GM23338 (cell line): ENCODE results near the gene PRSS57. TPM values are rescaled to one million over a fixed set of nuclear protein-coding genes. Genes with fewer than 3 reads are reported as not detected.

Source experiments
- ATAC-seq: fragments of 200-7000 bp; cut with Tn5 transposase; 3 replicates; pipeline ENCODE4 v1.9.1; 2020
- DNase-seq: peaks from one replicate; pipeline ENCODE4 v3.0.0-alpha.2; 2015; ENCODE audit warnings: low spot score
- H2AFZ ChIP-seq: fragments of 200-600 bp; sonication (generic); 2 replicates; pipeline ENCODE4 v1.8.0; 2016; ENCODE audit warnings: antibody characterized with exemption, mild to moderate bottlenecking, moderate library complexity
- H3F3A ChIP-seq: fragments of 200-600 bp; sonication (generic); replicated peaks from 2 replicates; pipeline ENCODE4 v1.8.0; 2017; ENCODE audit warnings: antibody characterized with exemption, mixed run types, low read depth
- H3K27ac ChIP-seq: fragments of 200-600 bp; sonication (generic); 2 replicates; pipeline ENCODE4 v1.6.1; 2016; ENCODE audit warnings: low read depth
- H3K27me3 ChIP-seq: fragments of 200-600 bp; sonication (generic); 2 replicates; pipeline ENCODE4 v1.8.0; 2016; ENCODE audit warnings: mild to moderate bottlenecking, mixed run types, moderate library complexity; ENCODE audit not compliant: insufficient read depth
- H3K36me3 ChIP-seq: fragments of 200-600 bp; sonication (generic); 2 replicates; pipeline ENCODE4 v1.8.0; 2016; ENCODE audit warnings: mild to moderate bottlenecking; ENCODE audit not compliant: insufficient read depth
- H3K4me1 ChIP-seq: fragments of 200-600 bp; sonication (generic); 2 replicates; pipeline ENCODE4 v1.8.0; 2016; ENCODE audit warnings: mild to moderate bottlenecking, moderate library complexity; ENCODE audit not compliant: insufficient read depth
- H3K4me2 ChIP-seq: fragments of 200-600 bp; sonication (generic); 2 replicates; pipeline ENCODE4 v1.7.1; 2017; ENCODE audit warnings: mixed run types
- H3K4me3 ChIP-seq: fragments of 200-600 bp; sonication (generic); 2 replicates; pipeline ENCODE4 v1.6.1; 2016; ENCODE audit warnings: mixed run types
- H3K79me2 ChIP-seq: fragments of 200-600 bp; sonication (generic); replicated peaks from 2 replicates; pipeline ENCODE4 v1.8.0; 2017; ENCODE audit warnings: mild to moderate bottlenecking; ENCODE audit not compliant: insufficient read depth
- H3K9me2 ChIP-seq: fragments of 200-600 bp; sonication (generic); 2 replicates; pipeline ENCODE4 v1.8.0; 2017; ENCODE audit not compliant: insufficient read depth
- H4K20me1 ChIP-seq: fragments of 200-600 bp; sonication (generic); replicated peaks from 2 replicates; pipeline ENCODE4 v1.8.0; 2017; ENCODE audit warnings: mild to moderate bottlenecking; ENCODE audit not compliant: insufficient read depth
- H3K27ac Mint-ChIP-seq: 2 replicates; pipeline ENCODE4 v1.8.0; 2020; ENCODE audit warnings: inconsistent platforms, mild to moderate bottlenecking, moderate library complexity, mixed read lengths
- H3K27me3 Mint-ChIP-seq: 3 replicates; pipeline ENCODE4 v1.8.0; 2022; ENCODE audit warnings: low read depth, mild to moderate bottlenecking, moderate library complexity, mixed read lengths, inconsistent platforms; ENCODE audit not compliant: insufficient read depth, poor library complexity
- H3K36me3 Mint-ChIP-seq: 3 replicates; pipeline ENCODE4 v1.8.0; 2021; ENCODE audit warnings: low read depth, mild to moderate bottlenecking, inconsistent platforms, moderate library complexity, mixed read lengths
- H3K4me1 Mint-ChIP-seq: 3 replicates; pipeline ENCODE4 v1.8.0; 2020; ENCODE audit warnings: mild to moderate bottlenecking, inconsistent platforms, mixed read lengths
- H3K4me3 Mint-ChIP-seq: 3 replicates; pipeline ENCODE4 v1.8.0; 2021; ENCODE audit warnings: moderate library complexity, mild to moderate bottlenecking, inconsistent platforms, mixed read lengths
- H3K9me3 Mint-ChIP-seq: 3 replicates; pipeline ENCODE4 v1.8.0; 2020; ENCODE audit warnings: moderate library complexity, mild to moderate bottlenecking, inconsistent platforms, mixed read lengths
- CREB1 ChIP-seq: fragments of 250-450 bp; sonication (Bioruptor Pico); IDR thresholded peaks from 2 replicates; pipeline ENCODE4 v1.5.0; 2020; ENCODE audit warnings: low read depth, mild to moderate bottlenecking, moderate library complexity
- EZH2 ChIP-seq: fragments of 200-600 bp; sonication (generic); IDR thresholded peaks from one replicate; pipeline ENCODE4 v1.8.0; 2017; ENCODE audit warnings: antibody characterized with exemption, mild to moderate bottlenecking, low read depth; ENCODE audit not compliant: unreplicated experiment
- NANOG ChIP-seq: IDR thresholded peaks from 2 replicates; pipeline ENCODE4 v1.6.1; 2016; ENCODE audit warnings: antibody characterized with exemption, borderline replicate concordance
- ZNF331 ChIP-seq: fragments of 250-450 bp; sonication (Bioruptor Pico); IDR thresholded peaks from 2 replicates; pipeline ENCODE4 v1.5.0; 2020; ENCODE audit warnings: low read depth, mild to moderate bottlenecking, moderate library complexity
- ZNF462 ChIP-seq: fragments of 250-450 bp; sonication (Bioruptor Pico); IDR thresholded peaks from 2 replicates; pipeline ENCODE4 v1.5.0; 2020; ENCODE audit warnings: mild to moderate bottlenecking, moderate library complexity
- polyA plus RNA-seq: library from polyadenylated mRNA; unstranded; fragments of >200 nt; fragmentation: Nextera tagmentation; extraction: Ambion mirVana; gene quantifications from 2 replicates; pipeline ENCODE4 v1.2.1, GENCODE V29; 2016
- total RNA-seq: library from RNA; depleted of rRNA; stranded (reverse); fragments of >200 nt; shearing (Covaris generic); gene quantifications from 2 replicates; pipeline ENCODE4 v1.2.3, GENCODE V29; 2014
- TF ChIP-seq, protein P1 (sequence below): IDR thresholded peaks from one replicate; pipeline ENCODE4 v1.6.1; 2018; ENCODE audit warnings: antibody characterized with exemption; ENCODE audit not compliant: unreplicated experiment
- TF ChIP-seq, protein P2 (sequence below): IDR thresholded peaks from 2 replicates; pipeline ENCODE4 v1.6.1; 2016; ENCODE audit warnings: antibody characterized with exemption
- TF ChIP-seq, protein P3 (sequence below), 2 experiments: fragments of 200-600 bp in 1 of 2; sonication (generic) in 1 of 2; conservative IDR thresholded peaks; 2 replicates each; pipeline versions ENCODE4 v1.5.1 to v1.6.1; 2016 to 2017; ENCODE audit warnings: antibody characterized with exemption in 2 of 2, low read depth in 2 of 2, mild to moderate bottlenecking in 2 of 2, moderate library complexity in 1 of 2

Gene PRSS57
- total and polyA plus RNA-seq, 2 experiments from 2014 or later = 0.34 TPM; not detected in 1

GRCh38 chr19:640161-640558, 55.1 kb downstream of the PRSS57 start:
- no peaks in the 10 kb centered on the region for H3K36me3 ChIP-seq
- H4K20me1 ChIP-seq = no peaks in the 10 kb centered on the region; the same call in 1 of the 2 replicates
- TF ChIP-seq, protein P1, sequence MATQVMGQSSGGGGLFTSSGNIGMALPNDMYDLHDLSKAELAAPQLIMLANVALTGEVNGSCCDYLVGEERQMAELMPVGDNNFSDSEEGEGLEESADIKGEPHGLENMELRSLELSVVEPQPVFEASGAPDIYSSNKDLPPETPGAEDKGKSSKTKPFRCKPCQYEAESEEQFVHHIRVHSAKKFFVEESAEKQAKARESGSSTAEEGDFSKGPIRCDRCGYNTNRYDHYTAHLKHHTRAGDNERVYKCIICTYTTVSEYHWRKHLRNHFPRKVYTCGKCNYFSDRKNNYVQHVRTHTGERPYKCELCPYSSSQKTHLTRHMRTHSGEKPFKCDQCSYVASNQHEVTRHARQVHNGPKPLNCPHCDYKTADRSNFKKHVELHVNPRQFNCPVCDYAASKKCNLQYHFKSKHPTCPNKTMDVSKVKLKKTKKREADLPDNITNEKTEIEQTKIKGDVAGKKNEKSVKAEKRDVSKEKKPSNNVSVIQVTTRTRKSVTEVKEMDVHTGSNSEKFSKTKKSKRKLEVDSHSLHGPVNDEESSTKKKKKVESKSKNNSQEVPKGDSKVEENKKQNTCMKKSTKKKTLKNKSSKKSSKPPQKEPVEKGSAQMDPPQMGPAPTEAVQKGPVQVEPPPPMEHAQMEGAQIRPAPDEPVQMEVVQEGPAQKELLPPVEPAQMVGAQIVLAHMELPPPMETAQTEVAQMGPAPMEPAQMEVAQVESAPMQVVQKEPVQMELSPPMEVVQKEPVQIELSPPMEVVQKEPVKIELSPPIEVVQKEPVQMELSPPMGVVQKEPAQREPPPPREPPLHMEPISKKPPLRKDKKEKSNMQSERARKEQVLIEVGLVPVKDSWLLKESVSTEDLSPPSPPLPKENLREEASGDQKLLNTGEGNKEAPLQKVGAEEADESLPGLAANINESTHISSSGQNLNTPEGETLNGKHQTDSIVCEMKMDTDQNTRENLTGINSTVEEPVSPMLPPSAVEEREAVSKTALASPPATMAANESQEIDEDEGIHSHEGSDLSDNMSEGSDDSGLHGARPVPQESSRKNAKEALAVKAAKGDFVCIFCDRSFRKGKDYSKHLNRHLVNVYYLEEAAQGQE = no peak
- TF ChIP-seq NANOG (no peak), EZH2 (no peak), CREB1 (CRISPR knock-in tag) (no peak), ZNF331 (CRISPR knock-in tag) (no peak), ZNF462 (no peak)
- TF ChIP-seq, protein P2, sequence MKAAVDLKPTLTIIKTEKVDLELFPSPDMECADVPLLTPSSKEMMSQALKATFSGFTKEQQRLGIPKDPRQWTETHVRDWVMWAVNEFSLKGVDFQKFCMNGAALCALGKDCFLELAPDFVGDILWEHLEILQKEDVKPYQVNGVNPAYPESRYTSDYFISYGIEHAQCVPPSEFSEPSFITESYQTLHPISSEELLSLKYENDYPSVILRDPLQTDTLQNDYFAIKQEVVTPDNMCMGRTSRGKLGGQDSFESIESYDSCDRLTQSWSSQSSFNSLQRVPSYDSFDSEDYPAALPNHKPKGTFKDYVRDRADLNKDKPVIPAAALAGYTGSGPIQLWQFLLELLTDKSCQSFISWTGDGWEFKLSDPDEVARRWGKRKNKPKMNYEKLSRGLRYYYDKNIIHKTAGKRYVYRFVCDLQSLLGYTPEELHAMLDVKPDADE = no peak
- TF ChIP-seq, protein P3, sequence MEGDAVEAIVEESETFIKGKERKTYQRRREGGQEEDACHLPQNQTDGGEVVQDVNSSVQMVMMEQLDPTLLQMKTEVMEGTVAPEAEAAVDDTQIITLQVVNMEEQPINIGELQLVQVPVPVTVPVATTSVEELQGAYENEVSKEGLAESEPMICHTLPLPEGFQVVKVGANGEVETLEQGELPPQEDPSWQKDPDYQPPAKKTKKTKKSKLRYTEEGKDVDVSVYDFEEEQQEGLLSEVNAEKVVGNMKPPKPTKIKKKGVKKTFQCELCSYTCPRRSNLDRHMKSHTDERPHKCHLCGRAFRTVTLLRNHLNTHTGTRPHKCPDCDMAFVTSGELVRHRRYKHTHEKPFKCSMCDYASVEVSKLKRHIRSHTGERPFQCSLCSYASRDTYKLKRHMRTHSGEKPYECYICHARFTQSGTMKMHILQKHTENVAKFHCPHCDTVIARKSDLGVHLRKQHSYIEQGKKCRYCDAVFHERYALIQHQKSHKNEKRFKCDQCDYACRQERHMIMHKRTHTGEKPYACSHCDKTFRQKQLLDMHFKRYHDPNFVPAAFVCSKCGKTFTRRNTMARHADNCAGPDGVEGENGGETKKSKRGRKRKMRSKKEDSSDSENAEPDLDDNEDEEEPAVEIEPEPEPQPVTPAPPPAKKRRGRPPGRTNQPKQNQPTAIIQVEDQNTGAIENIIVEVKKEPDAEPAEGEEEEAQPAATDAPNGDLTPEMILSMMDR (conservative IDR thresholded peaks at IDR 0.05; ENCODE audit: low read depth in 2 of 2) = no peak
- H3K4me3 ChIP-seq = peak overlapping the region; percentile 52
- Mint-ChIP-seq H3K27ac (no peak overlapping the region), H3K36me3 (peaks cover 7% of the 10 kb centered on the region; the same call in 2 of the 3 replicates), H3K4me3 (peak overlapping the region; percentile 50; the same call in 2 of the 3 replicates), H3K9me3 (no peaks in the 10 kb centered on the region; the same call in 2 of the 3 replicates), H3K4me1 (peaks cover 4% of the 10 kb centered on the region; the same call in 2 of the 3 replicates), H3K27me3 (peaks cover 32% of the 10 kb centered on the region)
- H3K4me1 ChIP-seq = no peaks in the 10 kb centered on the region
- DNase-seq (no peak), ATAC-seq (peak; percentile 2; the same call in 1 of the 3 replicates)
- no peaks in the 10 kb centered on the region for H3F3A ChIP-seq
- peak overlapping the region; percentile 74; the same call in 1 of the 2 replicates for H2AFZ ChIP-seq
- H3K27ac ChIP-seq = no peak overlapping the region
- peaks cover 9% of the 10 kb centered on the region; the same call in 1 of the 2 replicates for H3K27me3 ChIP-seq
- no peaks in the 10 kb centered on the region for H3K9me2 ChIP-seq
- H3K79me2 ChIP-seq = no peaks in the 10 kb centered on the region
- H3K4me2 ChIP-seq = peak overlapping the region; percentile 69
